KOPT-K1 (cell line): ENCODE measurements around the gene DIP2B.
"Not testable (repeated sequence)": the region's sequence is repeated elsewhere in the genome, so short reads cannot be mapped to it uniquely, and the experiment has no call there.

ENCODE experiments used
- H3K27ac ChIP-seq: fragments of 200-600 bp; sonication (generic); 2 replicates; pipeline ENCODE4 v1.5.1; 2016; ENCODE audit warnings: antibody characterized with exemption, mild to moderate bottlenecking, low read depth, low read length; ENCODE audit not compliant: poor library complexity, severe bottlenecking
- H3K36me3 ChIP-seq: fragments of 200-600 bp; sonication (generic); 2 replicates; pipeline ENCODE4 v1.5.1; 2017; ENCODE audit warnings: antibody characterized with exemption, mild to moderate bottlenecking, low read length, moderate library complexity; ENCODE audit not compliant: insufficient read depth
- H3K9me3 ChIP-seq: fragments of 200-600 bp; sonication (generic); 2 replicates; pipeline ENCODE4 v1.5.1; 2017; ENCODE audit warnings: antibody characterized with exemption, low read length, mild to moderate bottlenecking; ENCODE audit not compliant: insufficient read depth, poor library complexity, severe bottlenecking

The DIP2B gene

DNA sequence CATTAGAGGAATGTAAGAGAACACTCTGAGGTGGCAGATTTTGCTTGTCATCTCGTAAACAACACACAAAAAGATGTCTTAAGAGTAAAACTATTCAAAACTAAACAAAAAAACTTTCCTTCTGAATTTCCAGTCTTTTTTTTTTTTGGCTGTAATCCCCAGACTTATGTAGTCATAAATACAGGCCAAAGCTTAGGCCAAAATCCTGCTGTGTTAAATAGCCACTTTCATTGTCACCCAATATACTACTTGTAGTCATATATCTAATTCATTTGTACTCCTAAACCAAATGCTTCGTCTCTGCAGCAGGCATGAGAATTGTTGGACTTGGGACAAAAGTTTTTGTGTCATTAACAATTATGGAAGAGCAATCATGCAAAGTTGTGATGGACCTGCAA, 155.6 kb downstream of the DIP2B start:
- Histone ChIP-seq H3K27ac (no peak overlapping the region), H3K9me3 (no peaks in the 10 kb centered on the region), H3K36me3 (peaks cover 17% of the 10 kb centered on the region; the same call in 1 of the 2 replicates)

DNA sequence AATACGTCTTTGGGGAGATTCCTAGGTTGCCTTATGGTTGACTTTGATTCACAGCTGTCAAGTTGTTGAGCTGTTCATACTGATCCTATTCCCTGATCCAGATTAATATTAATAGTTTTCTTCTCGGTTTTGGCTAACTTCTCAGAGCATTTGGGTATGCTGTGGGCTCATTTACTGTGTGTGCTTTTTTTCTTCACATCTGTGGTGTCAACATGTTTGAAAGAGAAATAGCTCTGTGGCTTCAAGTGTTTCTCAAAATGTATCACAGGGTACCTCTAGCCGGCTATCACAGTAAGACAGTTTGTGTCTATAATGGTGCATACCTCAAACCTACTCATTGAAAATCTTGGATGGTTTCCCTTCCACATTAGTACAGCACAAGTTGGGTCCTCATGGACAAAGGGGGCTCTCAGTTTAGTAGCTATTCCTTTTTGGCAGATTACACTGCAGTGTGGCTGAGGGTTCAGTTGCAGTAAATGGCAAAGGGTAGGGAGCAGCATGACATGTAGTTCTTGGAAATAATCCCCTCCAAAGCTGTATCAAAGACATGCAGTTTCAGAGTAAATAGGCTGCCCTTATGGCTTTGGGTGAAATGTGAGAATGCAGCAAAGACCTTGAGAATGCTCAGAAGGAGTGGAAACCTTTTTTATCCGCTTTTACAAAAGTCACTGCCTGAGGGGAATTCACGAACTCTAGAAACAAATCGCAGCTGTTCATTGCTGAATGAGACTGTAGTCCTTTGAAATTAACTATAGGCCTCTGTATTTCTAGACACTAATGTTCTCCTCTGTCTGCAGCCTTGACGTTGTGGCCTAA, 156.7 kb downstream of the DIP2B start:
- Histone ChIP-seq H3K9me3 (no peaks in the 10 kb centered on the region), H3K27ac (no peak overlapping the region), H3K36me3 (peaks cover 17% of the 10 kb centered on the region; the same call in 1 of the 2 replicates)

DNA sequence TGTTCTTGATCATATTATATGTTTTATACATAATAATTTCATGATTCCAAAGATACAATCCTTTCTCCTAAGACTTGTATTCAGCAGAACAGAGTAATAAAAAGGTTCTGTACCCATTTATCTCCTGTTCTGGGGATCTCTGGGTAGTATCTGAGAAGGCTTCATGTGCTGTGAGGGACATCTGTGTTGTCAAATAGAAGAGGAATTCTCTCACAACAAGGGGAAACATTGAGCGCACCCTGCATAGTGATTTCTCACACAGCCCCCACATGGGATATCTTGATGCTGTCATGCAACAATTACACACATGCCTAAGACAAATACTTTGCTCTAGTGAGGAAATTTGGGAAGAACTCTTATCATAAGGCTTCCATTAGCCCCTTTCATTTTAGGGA, 157.3 kb downstream of the DIP2B start:
- Histone ChIP-seq H3K27ac (no peak overlapping the region), H3K9me3 (no peaks in the 10 kb centered on the region), H3K36me3 (peaks cover 17% of the 10 kb centered on the region; the same call in 1 of the 2 replicates)

DNA sequence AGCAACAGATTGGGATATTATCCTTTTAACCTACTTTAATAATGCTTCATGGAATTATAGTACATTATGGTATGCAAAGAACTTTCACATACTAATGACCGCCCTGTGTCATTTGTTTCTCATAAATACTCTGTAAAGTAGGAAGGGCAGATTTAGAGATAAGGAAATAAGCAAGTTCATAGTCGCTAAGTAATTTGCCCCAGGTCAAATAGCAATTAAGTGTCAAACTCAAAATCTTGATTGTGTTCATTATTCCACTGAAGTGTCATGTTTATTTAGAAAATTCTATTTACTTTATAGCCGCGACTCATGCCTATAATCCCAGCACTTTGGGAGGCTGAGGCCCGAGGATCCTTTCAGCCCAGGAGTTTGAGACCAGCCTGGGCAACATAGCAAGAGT, 160.4 kb downstream of the DIP2B start:
- H3K27ac ChIP-seq: no peak overlapping the region
- peaks cover 12% of the 10 kb centered on the region; the same call in 1 of the 2 replicates for H3K36me3 ChIP-seq

DNA sequence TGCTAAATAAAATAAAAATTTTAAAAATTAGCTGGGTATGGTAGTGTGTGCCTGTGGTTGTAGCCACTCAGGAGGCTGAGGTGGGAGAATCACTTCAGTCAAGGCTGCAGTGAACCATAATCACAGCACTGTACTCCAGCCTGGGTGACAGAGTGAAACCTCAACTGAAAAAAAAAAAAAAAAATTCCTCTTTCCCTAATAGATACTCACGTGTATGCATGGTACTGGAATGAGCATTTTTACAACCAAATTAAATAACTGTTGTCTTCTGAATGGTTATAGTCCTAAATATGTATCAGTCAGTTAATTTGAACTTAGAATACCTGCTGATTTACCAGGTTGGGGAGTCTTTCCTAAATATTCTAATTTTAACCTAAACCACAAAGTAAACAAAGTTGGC, 160.8 kb downstream of the DIP2B start:
- no peaks in the 10 kb centered on the region for H3K9me3 ChIP-seq
- H3K36me3 ChIP-seq: peaks cover 9% of the 10 kb centered on the region
- no peak overlapping the region for H3K27ac ChIP-seq

More for the DNA sequence above, 160.4 kb downstream of the DIP2B start:
- H3K9me3 ChIP-seq: no peaks in the 10 kb centered on the region

DNA sequence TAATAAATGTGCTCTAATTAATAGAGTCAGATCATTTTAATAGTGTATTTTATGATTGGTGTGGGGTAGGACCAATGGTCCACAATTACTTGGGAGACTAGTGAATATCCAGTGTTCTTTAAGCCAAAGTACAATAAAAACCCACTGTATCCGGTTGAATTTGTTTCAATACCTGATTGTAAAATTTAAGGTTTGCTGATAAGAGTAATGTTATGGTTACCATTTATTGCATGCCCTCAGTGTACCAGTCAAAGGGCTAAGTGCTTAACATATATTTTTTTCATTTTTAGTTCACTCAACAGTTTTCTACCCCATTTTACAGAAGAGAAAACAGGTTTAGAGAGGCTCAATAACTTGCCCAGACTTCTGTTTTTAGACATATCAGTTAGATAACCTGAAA, 161.2 kb downstream of the DIP2B start:
- Histone ChIP-seq H3K9me3 (no peaks in the 10 kb centered on the region), H3K36me3 (peaks cover 8% of the 10 kb centered on the region), H3K27ac (no peak overlapping the region)

DNA sequence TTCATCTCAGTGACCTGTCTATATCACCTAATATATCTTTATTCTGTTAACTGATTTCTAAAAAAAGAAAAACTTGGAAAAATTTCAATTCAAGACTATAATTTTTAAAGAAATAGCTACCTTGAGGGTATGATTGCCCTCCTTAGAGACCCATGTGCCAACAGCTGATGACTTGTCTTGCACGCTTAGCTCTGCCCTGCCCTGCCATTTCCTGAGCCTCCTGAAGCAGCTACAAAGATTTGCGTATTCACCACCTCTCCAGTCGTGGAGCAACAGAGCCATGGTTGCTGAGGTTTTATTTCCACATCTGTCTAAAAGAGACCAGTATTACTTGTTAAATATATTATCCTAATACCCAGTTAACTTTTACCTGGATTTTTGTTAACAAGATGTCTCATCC, 167.4 kb downstream of the DIP2B start:
- no peaks in the 10 kb centered on the region for H3K9me3 ChIP-seq
- H3K36me3 ChIP-seq: peaks cover 50% of the 10 kb centered on the region
- no peak overlapping the region for H3K27ac ChIP-seq

DNA sequence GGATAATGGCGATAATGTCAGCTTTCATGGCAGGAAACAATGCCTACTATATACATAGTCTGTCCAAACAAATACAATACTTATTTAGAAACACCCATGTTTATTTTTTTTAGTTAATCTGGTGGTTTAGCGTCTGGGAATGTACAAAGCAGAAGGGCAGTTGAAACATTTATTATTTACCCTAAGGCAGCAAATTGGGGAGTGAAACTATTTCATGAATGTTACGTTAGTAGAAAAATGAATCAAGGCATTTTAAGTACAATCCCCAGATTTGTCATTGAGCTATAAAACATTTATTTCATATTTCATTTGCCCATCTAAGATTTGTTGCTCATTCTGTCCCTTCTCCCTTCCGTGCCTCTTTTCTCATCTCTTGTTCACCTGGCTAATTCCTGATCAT, 172.0 kb downstream of the DIP2B start:
- Histone ChIP-seq H3K36me3 (peaks cover 82% of the 10 kb centered on the region), H3K9me3 (no peaks in the 10 kb centered on the region), H3K27ac (no peak overlapping the region)

DNA sequence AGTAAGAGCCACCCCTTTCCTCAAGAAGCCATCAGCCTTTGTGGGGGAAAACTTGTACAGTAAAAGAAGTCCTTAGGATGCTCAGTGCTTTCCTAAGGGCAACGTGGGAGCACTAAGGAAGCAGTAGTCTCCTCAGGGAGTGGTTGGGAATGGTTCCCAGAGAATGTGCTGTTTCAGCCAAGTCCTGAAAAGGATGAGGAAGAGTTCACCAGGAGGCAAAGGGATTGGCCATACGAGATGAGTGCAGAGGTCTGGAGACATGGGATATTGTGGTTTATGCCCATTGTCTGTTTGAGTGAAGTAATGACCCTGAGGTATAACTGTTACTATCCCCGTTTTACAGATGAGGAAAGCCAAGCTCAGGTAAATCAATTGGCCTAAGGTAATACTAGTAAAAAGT, 173.1 kb downstream of the DIP2B start:
- H3K27ac ChIP-seq: no peak overlapping the region
- H3K9me3 ChIP-seq: no peaks in the 10 kb centered on the region
- H3K36me3 ChIP-seq: peaks cover 84% of the 10 kb centered on the region

DNA sequence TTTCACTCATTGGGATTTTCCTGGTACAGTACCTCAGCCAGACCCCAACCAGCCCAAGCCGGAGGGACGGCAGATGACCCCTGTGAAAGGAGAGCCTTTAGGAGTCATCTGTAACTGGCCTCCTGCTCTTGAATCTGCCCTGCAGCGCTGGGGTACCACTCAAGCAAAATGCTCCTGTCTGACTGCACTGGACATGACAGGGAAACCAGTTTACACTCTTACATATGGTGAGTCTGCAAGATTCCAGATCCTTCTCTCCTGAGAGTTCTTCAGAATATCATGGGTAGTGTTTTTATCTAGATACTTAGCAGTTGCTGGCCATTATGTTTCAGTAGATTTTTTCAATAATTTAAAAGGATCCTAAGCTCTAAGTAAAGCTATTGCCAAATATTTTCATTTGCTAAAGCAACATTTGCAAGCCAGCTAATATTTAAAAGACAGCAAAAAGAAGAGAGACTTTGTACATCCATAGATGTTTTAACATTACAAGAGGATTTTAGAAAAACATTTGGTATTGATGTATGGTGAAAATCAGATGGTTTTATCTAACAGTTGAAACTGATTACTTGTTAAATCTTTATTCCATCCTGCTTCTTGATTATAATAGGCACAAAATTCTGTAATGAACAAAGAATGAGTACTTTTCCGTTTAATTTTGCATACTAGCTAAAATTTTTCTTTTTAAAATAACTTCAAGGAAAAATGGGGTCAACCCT, 174.0 kb downstream of the DIP2B start:
- Histone ChIP-seq H3K27ac (no peak overlapping the region), H3K36me3 (peaks cover 88% of the 10 kb centered on the region), H3K9me3 (no peaks in the 10 kb centered on the region)

DNA sequence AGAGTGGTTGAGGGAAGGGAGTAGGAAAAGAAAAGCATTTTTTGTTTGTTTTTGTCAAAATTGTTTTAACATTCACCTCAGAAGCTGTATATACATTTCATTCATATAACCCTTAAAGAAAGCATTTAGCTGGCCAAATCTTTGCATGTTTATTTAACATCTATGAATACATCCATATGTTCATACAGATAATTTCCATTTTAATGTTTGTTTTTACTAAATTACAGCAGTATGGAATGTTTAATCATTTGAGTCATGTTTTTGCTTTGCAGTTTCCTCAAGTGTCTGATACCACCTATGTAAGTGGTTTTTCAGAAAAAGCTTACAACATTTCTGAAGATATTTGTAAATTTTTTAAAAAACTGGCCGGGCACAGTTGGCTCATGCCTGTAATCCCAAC, 174.8 kb downstream of the DIP2B start:
- Histone ChIP-seq H3K9me3 (no peaks in the 10 kb centered on the region), H3K27ac (no peak overlapping the region), H3K36me3 (peaks cover 88% of the 10 kb centered on the region)

DNA sequence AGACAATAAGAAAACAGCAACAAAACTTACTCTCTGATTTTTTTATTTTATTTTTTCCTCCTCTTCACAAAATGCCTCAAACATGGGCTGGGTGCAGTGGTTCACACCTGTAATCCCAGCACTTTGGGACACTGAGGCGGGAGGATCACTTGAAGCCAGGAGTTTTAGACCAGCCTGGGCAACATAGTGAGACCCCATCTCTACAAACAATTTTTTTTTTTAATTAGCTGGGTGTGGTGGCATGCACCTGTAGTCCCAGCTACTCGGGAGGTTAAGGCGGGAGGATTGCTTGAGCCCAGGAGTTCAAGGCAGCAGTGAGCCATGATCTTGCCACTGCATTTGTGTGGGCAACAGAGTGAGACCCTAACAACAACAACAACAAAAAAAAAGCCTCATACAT, 176.3 kb downstream of the DIP2B start:
- H3K27ac ChIP-seq: not testable (repeated sequence)
- H3K36me3 ChIP-seq: peaks cover 87% of the 10 kb centered on the region

DNA sequence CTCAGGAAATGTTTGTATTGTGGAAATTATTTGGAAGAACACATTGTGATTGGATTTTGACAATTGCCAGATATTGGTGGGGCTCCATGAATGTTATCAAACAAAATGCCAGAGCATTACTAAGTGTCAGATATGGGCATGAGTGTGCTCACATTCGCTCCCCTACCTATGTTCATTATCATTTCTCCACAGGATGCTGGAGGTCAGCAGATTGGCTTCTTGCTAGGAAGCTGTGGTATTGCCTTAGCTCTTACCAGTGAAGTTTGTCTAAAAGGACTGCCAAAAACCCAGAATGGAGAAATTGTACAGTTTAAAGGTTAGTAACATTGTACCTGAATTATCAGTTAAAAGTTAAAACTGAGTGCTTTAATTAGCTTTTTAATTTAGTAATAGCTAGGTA, 180.9 kb downstream of the DIP2B start:
- H3K36me3 ChIP-seq: peaks cover 84% of the 10 kb centered on the region
- H3K27ac ChIP-seq: no peak overlapping the region
- H3K9me3 ChIP-seq: no peaks in the 10 kb centered on the region

More for the DNA sequence above, 176.3 kb downstream of the DIP2B start:
- H3K9me3 ChIP-seq: not testable (repeated sequence)

DNA sequence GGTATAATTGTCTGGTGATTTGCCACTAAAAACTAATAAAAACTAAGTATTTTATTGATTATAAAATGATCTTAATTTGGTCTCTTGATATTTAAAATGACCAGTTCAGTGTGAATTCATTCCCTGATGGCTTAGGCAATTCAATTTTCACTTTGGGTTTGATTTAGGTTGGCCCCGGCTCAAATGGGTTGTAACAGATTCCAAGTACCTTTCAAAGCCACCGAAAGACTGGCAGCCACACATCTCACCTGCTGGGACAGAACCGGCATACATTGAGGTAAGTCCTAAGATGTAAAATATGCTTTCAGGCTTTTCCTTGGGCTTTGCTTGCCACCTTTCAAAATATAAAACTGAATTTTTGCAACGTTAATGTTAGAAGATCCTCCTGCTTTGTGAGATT, 181.6 kb downstream of the DIP2B start:
- Histone ChIP-seq H3K9me3 (no peaks in the 10 kb centered on the region), H3K27ac (no peak overlapping the region), H3K36me3 (peaks cover 86% of the 10 kb centered on the region)

DNA sequence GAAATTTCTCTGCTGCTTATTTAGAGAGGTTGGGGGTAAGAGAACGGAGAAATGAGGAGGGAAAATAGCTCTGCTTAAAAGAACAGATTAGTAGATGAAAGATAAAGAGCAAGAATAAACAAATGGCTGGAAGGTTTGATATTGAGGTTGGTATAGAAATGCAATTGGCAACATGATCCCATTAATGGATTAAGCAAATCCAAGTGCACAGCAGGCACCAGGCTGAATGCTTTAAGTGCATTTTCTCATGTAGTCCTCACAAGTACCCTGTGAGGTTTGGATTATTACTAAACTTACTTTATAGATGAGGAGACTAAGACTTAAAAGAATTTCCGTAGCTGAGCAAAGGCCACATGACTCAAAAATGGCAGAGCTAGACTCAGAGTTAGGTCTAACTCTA, 182.2 kb downstream of the DIP2B start:
- peaks cover 85% of the 10 kb centered on the region for H3K36me3 ChIP-seq
- no peak overlapping the region for H3K27ac ChIP-seq
- no peaks in the 10 kb centered on the region for H3K9me3 ChIP-seq

DNA sequence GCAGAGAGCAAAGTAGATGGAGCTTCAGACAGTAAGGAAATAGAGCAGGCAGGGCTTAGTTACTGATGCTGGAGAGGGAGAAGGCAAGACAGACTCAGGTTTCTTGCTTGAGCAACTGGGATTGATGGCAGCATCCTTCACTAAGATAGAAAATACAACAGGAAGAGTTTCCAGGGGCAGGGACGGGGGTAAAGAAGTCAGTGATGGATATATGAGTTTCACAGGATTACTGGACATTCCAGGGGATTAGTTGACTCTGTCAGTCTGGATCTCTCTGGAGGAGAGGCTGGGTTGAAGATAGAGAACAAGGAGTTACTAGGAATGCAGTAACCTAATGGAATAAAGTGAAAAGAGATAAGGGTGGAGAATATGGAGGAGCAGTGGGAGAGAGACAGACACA, 184.7 kb downstream of the DIP2B start:
- H3K36me3 ChIP-seq: peaks cover 91% of the 10 kb centered on the region

More for the DNA sequence above, 184.7 kb downstream of the DIP2B start:
- no peaks in the 10 kb centered on the region for H3K9me3 ChIP-seq
- H3K27ac ChIP-seq: no peak overlapping the region
